ENCODE data around the gene TAS2R31. TPM values are rescaled to one million over a fixed set of nuclear protein-coding genes. Genes with fewer than 3 reads are reported as not detected.

The TAS2R31 gene
- 3.1 TPM for total RNA-seq (ENCODE audit: unreplicated experiment)
- long read RNA-seq, result 0 reads

- peaks cover 5% of the 10 kb centered on the region for H3K36me3 Mint-ChIP-seq (ENCODE audit: low read depth, unreplicated experiment)
These were observed at the start of gene TAS2R31 for GRCh38 chr12:11031307-11031706. Gene TAS2R31 (minus strand): TSS chr12:11031407. CDS start chr12:11031335, 72 bp downstream.

GRCh38 chr12:11078246-11078645 is 47.0 kb upstream of the TAS2R31 start:
- no peak for TF ChIP-seq CTCF (IDR thresholded peaks at IDR 0.05; ENCODE audit: unreplicated experiment)
- Mint-ChIP-seq H3K9me3 (ENCODE audit: unreplicated experiment) (no peaks in the 10 kb centered on the region), H3K27ac (ENCODE audit: unreplicated experiment) (no peak overlapping the region), H3K4me3 (ENCODE audit: unreplicated experiment) (no peak overlapping the region), H3K4me1 (ENCODE audit: unreplicated experiment) (no peaks in the 10 kb centered on the region), H3K36me3 (ENCODE audit: low read depth, unreplicated experiment) (peaks cover 5% of the 10 kb centered on the region), H3K27me3 (ENCODE audit: unreplicated experiment) (no peaks in the 10 kb centered on the region)
- no peak for DNase-seq (ENCODE audit: low spot score)

More at GRCh38 chr12:11031307-11031706, at the start of gene TAS2R31:
- Mint-ChIP-seq H3K27ac (ENCODE audit: unreplicated experiment) (no peak within 1 kb of the TSS), H3K4me3 (ENCODE audit: unreplicated experiment) (no peak within 1 kb of the TSS), H3K9me3 (ENCODE audit: unreplicated experiment) (no peaks in the 10 kb centered on the region), H3K27me3 (ENCODE audit: unreplicated experiment) (peaks cover 2% of the 10 kb centered on the region), H3K4me1 (ENCODE audit: unreplicated experiment) (no peaks in the 10 kb centered on the region)
- DNase-seq (ENCODE audit: low spot score), result no peak
- no peak for TF ChIP-seq CTCF (IDR thresholded peaks at IDR 0.05; ENCODE audit: unreplicated experiment)

- Mint-ChIP-seq H3K27ac (ENCODE audit: unreplicated experiment) (no peak overlapping the region), H3K4me3 (ENCODE audit: unreplicated experiment) (no peak overlapping the region), H3K9me3 (ENCODE audit: unreplicated experiment) (no peaks in the 10 kb centered on the region), H3K4me1 (ENCODE audit: unreplicated experiment) (no peaks in the 10 kb centered on the region), H3K27me3 (ENCODE audit: unreplicated experiment) (peaks cover 3% of the 10 kb centered on the region), H3K36me3 (ENCODE audit: low read depth, unreplicated experiment) (peaks cover 6% of the 10 kb centered on the region)
- DNase-seq (ENCODE audit: low spot score), result no peak
- TF ChIP-seq CTCF (IDR thresholded peaks at IDR 0.05; ENCODE audit: unreplicated experiment), result no peak
These were observed 44.4 kb upstream of the TAS2R31 start for GRCh38 chr12:11075642-11076041.

- Mint-ChIP-seq H3K4me1 (ENCODE audit: unreplicated experiment) (no peaks in the 10 kb centered on the region), H3K4me3 (ENCODE audit: unreplicated experiment) (no peak overlapping the region), H3K36me3 (ENCODE audit: low read depth, unreplicated experiment) (peaks cover 6% of the 10 kb centered on the region), H3K27ac (ENCODE audit: unreplicated experiment) (no peak overlapping the region), H3K9me3 (ENCODE audit: unreplicated experiment) (no peaks in the 10 kb centered on the region), H3K27me3 (ENCODE audit: unreplicated experiment) (peaks cover 3% of the 10 kb centered on the region)
- TF ChIP-seq CTCF (IDR thresholded peaks at IDR 0.05; ENCODE audit: unreplicated experiment), result no peak
- DNase-seq (ENCODE audit: low spot score), result no peak
These were observed 40.2 kb upstream of the TAS2R31 start for GRCh38 chr12:11071414-11071813.

- H3K4me3 Mint-ChIP-seq (ENCODE audit: unreplicated experiment), result no peak overlapping the region
- H3K27me3 Mint-ChIP-seq (ENCODE audit: unreplicated experiment), result peaks cover 3% of the 10 kb centered on the region
- no peak for DNase-seq (ENCODE audit: low spot score)
- no peak overlapping the region for H3K27ac Mint-ChIP-seq (ENCODE audit: unreplicated experiment)
- no peaks in the 10 kb centered on the region for H3K4me1 Mint-ChIP-seq (ENCODE audit: unreplicated experiment)
- H3K36me3 Mint-ChIP-seq (ENCODE audit: low read depth, unreplicated experiment), result peaks cover 6% of the 10 kb centered on the region
- TF ChIP-seq CTCF (IDR thresholded peaks at IDR 0.05; ENCODE audit: unreplicated experiment), result no peak
- H3K9me3 Mint-ChIP-seq (ENCODE audit: unreplicated experiment), result no peaks in the 10 kb centered on the region
These were observed 39.8 kb upstream of the TAS2R31 start for GRCh38 chr12:11070999-11071398.

All from endothelial cell (in vitro differentiated cells).